ENCODE results near the gene CABP4. TPM values are rescaled to one million over a fixed set of nuclear protein-coding genes. Genes with fewer than 3 reads are reported as not detected.
A peak's percentile ranks its signal among the peaks of the same experiment; 100 is the strongest.

CABP4 gene
- total and polyA plus RNA-seq, 5 experiments from 2014 or later, result 0.58 to 3.7 (median 0.96) TPM

GRCh38 chr11:67437809-67438157 lies 17.4 kb upstream of the CABP4 start:
- Mint-ChIP-seq H3K4me3 (peak overlapping the region; percentile 93 to 100 (median 96)), H3K27ac (peak overlapping the region; percentile 87 to 97 (median 94)), H3K27me3 (no peaks in the 10 kb centered on the region), H3K9me3 (no peaks in the 10 kb centered on the region), H3K36me3 (peaks cover 0 to 22% (median 4%) of the 10 kb centered on the region in 3 donors), H3K4me1 (peaks cover 35 to 84% (median 73%) of the 10 kb centered on the region in 4 donors)
- POLR2A ChIA-PET, result interaction anchor here (1.0 to 31.8 kb wide), 17 partner anchors 18 to 170 kb away, joined by 3 to 2390 read pairs (median 10); partner anchors contain the start of genes AIP, CABP4, CARNS1 and CDK2AP2
- DNase-seq (no peak), ATAC-seq (no peak)

- peak; percentile 44 to 47 for ATAC-seq
- Mint-ChIP-seq H3K27me3 (no peaks in the 10 kb centered on the region), H3K4me3 (peak overlapping the region; percentile 93 to 100 (median 96)), H3K27ac (peak overlapping the region; percentile 92 to 97 (median 95)), H3K9me3 (no peaks in the 10 kb centered on the region), H3K4me1 (peaks cover 35 to 81% (median 70%) of the 10 kb centered on the region in 4 donors), H3K36me3 (peaks cover 0 to 22% (median 4%) of the 10 kb centered on the region in 3 donors)
- DNase-seq, result peak; percentile 59 to 83 (median 72)
- POLR2A ChIA-PET, result interaction anchor here (1.1 to 31.8 kb wide), 16 partner anchors 18 to 171 kb away, joined by 3 to 2390 read pairs (median 10); partner anchors contain the start of genes AIP, CABP4, CARNS1 and CDK2AP2
These were observed 16.8 kb upstream of the CABP4 start for GRCh38 chr11:67438158-67438902.

GRCh38 chr11:67439321-67440228 lies 15.6 kb upstream of the CABP4 start:
- peaks cover 0 to 18% (median 4%) of the 10 kb centered on the region in 3 donors for H3K36me3 Mint-ChIP-seq
- POLR2A ChIA-PET, result interaction anchor here (0.9 to 31.8 kb wide), 8 partner anchors 17 to 136 kb away, joined by 3 to 2390 read pairs (median 79); partner anchors contain the start of genes AIP, CABP4, CARNS1 and CDK2AP2
- H3K4me1 Mint-ChIP-seq, result peaks cover 31 to 79% (median 68%) of the 10 kb centered on the region in 4 donors
- no peaks in the 10 kb centered on the region for H3K9me3 Mint-ChIP-seq
- peak overlapping the region; percentile 91 to 97 (median 94) for H3K27ac Mint-ChIP-seq
- H3K27me3 Mint-ChIP-seq, result no peaks in the 10 kb centered on the region
- DNase-seq, result peak in 4 of 10 donors; percentile 22 to 35 (median 27)
- ATAC-seq, result no peak
- H3K4me3 Mint-ChIP-seq, result peak overlapping the region; percentile 82 to 100 (median 96)

GRCh38 chr11:67440229-67441097 lies 14.7 kb upstream of the CABP4 start:
- Mint-ChIP-seq H3K27ac (peak overlapping the region; percentile 91 to 97 (median 94)), H3K36me3 (peaks cover 0 to 10% (median 4%) of the 10 kb centered on the region in 3 donors), H3K4me3 (peak overlapping the region; percentile 79 to 100 (median 96)), H3K27me3 (no peaks in the 10 kb centered on the region), H3K9me3 (no peaks in the 10 kb centered on the region), H3K4me1 (peaks cover 35 to 81% (median 70%) of the 10 kb centered on the region in 4 donors)
- DNase-seq (peak in 3 of 10 donors; percentile 21 to 32 (median 27)), ATAC-seq (no peak)
- POLR2A ChIA-PET, result interaction anchor here (0.9 to 31.8 kb wide), 8 partner anchors 8 to 90 kb away, joined by 3 to 2390 read pairs (median 10); partner anchors contain the start of genes AIP, CABP4, CARNS1 and CORO1B

- DNase-seq (peak in 2 of 10 donors; percentile 37 to 42), ATAC-seq (no peak)
- peak overlapping the region; percentile 74 to 97 (median 94) for H3K27ac Mint-ChIP-seq
- peaks cover 39 to 81% (median 73%) of the 10 kb centered on the region in 4 donors for H3K4me1 Mint-ChIP-seq
- H3K27me3 Mint-ChIP-seq, result no peaks in the 10 kb centered on the region
- peaks cover 0 to 9% (median 4%) of the 10 kb centered on the region in 3 donors for H3K36me3 Mint-ChIP-seq
- POLR2A ChIA-PET, result interaction anchor here (0.9 to 31.8 kb wide), 8 partner anchors 9 to 91 kb away, joined by 3 to 2390 read pairs (median 10); partner anchors contain the start of genes AIP, CABP4, CARNS1 and CORO1B
- peak overlapping the region in 9 of 10 donors; percentile 16 to 96 (median 49) for H3K4me3 Mint-ChIP-seq
- H3K9me3 Mint-ChIP-seq, result no peaks in the 10 kb centered on the region
These were observed 14.0 kb upstream of the CABP4 start for GRCh38 chr11:67441098-67441563.

- POLR2A ChIA-PET, result interaction anchor here (0.9 to 31.8 kb wide), 8 partner anchors 10 to 92 kb away, joined by 3 to 2390 read pairs (median 10); partner anchors contain the start of genes AIP, CABP4, CARNS1 and CORO1B
- DNase-seq, result peak in 2 of 10 donors; percentile 57 to 63
These were observed 13.3 kb upstream of the CABP4 start for GRCh38 chr11:67441731-67442351.

GRCh38 chr11:67442504-67443404 lies 12.4 kb upstream of the CABP4 start:
- POLR2A ChIA-PET, result interaction anchor here (0.6 to 28.8 kb wide), 13 partner anchors 8 to 51 kb away, joined by 3 to 780 read pairs (median 20); partner anchors contain the start of genes CABP4, CARNS1, PPP1CA and PTPRCAP
- ATAC-seq (peak in 1 of 2 donors; percentile 0), DNase-seq (peak in 2 of 10 donors; percentile 25 to 30)
- peak overlapping the region; percentile 59 to 83 (median 74) for H3K4me3 Mint-ChIP-seq
- H3K9me3 Mint-ChIP-seq, result no peaks in the 10 kb centered on the region
- H3K36me3 Mint-ChIP-seq, result no peaks in the 10 kb centered on the region
- peaks cover 37 to 85% (median 78%) of the 10 kb centered on the region in 4 donors for H3K4me1 Mint-ChIP-seq
- H3K27me3 Mint-ChIP-seq, result no peaks in the 10 kb centered on the region
- H3K27ac Mint-ChIP-seq, result peak overlapping the region; percentile 89 to 97 (median 92)

More at GRCh38 chr11:67441731-67442351, 13.3 kb upstream of the CABP4 start:
- Mint-ChIP-seq H3K4me3 (peak overlapping the region; percentile 50 to 96 (median 68)), H3K27me3 (no peaks in the 10 kb centered on the region), H3K27ac (peak overlapping the region; percentile 90 to 97 (median 92)), H3K4me1 (peaks cover 38 to 81% (median 74%) of the 10 kb centered on the region in 4 donors), H3K36me3 (peaks cover 0 to 3% (median 0%) of the 10 kb centered on the region in 3 donors), H3K9me3 (no peaks in the 10 kb centered on the region)
- peak; percentile 5 to 38 for ATAC-seq

- peaks cover 30 to 87% (median 78%) of the 10 kb centered on the region in 4 donors for H3K4me1 Mint-ChIP-seq
- H3K9me3 Mint-ChIP-seq, result no peaks in the 10 kb centered on the region
- ATAC-seq (no peak), DNase-seq (no peak)
- POLR2A ChIA-PET, result interaction anchor here (0.9 to 28.8 kb wide), 12 partner anchors 10 to 102 kb away, joined by 3 to 780 read pairs (median 19); partner anchors contain the start of genes AIP, CABP4, CARNS1 and PPP1CA
- H3K27ac Mint-ChIP-seq, result peak overlapping the region; percentile 90 to 97 (median 93)
- H3K4me3 Mint-ChIP-seq, result peak overlapping the region in 9 of 10 donors; percentile 65 to 88 (median 82)
- H3K27me3 Mint-ChIP-seq, result no peaks in the 10 kb centered on the region
- no peaks in the 10 kb centered on the region for H3K36me3 Mint-ChIP-seq
These were observed 9.6 kb upstream of the CABP4 start for GRCh38 chr11:67445515-67445914.

- no peaks in the 10 kb centered on the region for H3K36me3 Mint-ChIP-seq
- H3K27ac Mint-ChIP-seq, result peak overlapping the region in 7 of 10 donors; percentile 12 to 73 (median 63)
- ATAC-seq (no peak), DNase-seq (no peak)
- POLR2A ChIA-PET, result interaction anchor here (0.6 to 28.8 kb wide), 12 partner anchors 8 to 1949 kb away, joined by 3 to 780 read pairs (median 4); partner anchors contain the start of genes MALAT1, PPP1CA, PTPRCAP and RAD9A
- H3K4me1 Mint-ChIP-seq, result peaks cover 22 to 74% (median 59%) of the 10 kb centered on the region in 4 donors
- peak overlapping the region in 1 of 10 donors; percentile 6 for H3K4me3 Mint-ChIP-seq
- no peaks in the 10 kb centered on the region for H3K27me3 Mint-ChIP-seq
- no peaks in the 10 kb centered on the region for H3K9me3 Mint-ChIP-seq
These were observed 6.9 kb upstream of the CABP4 start for GRCh38 chr11:67448220-67448609.

Measured in naive thymus-derived CD8-positive, alpha-beta T cell (primary cell).